ENCODE measurements around the gene RHBG.

RHBG gene

DNA sequence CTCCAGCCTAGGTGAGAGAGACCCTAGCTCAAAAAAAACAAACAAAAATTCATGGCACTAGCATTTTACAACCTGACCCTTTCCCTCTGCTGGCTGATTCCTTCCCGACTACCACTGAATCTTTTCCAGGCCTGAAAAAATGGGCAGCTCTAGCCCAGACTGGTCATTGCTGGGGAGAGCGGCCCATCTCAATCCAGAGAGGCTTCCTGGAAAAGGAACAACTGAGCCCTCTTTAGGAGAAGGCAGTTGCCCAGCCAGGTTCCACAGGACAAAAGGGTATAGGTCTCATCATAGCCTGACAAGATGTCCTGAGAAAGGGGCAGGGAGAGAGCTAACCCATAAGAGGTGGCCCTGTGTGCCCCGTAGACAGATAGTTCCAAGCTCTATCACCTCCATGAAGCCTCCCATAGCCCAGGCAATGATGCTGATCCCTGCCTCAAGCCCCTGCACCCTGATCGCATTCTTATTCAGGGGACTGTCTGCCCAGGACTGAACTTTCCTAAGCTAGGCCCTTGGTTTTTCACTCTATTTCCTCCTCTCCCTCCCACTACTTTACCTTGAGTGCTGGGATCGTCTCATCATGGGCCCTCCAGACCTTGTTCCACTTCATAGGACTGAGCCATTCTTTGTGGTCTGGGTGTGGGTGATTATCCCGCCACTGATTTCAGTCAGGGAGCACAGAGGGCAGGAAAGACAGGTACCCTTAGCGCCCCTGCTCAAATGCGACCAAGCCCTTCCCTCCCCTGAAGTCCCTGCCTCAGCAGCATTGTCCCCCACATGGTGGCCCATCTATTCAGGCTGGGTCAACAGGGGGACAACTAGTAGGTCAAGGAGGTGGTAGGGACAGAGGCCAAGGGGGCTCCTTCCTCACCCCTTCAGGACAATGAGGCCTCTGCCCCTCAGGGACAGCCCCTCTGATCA lies 18.2 kb downstream of the RHBG start:
- no peak for FAIRE-seq

DNA sequence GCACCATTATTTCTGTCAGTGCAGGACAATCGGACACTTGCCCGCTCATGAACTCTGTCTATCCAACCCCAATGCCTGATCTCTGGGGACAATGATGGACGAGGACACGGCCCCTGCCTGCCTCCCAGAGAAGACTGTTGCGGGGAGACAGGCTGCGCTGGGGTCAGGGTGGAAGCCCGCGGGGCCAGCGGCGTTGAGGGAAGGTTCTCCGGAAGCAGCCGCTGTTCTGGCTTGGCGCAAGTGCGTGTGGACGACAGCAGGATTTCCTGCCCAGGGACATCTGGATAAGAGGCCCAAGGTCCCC lies 18.8 kb downstream of the RHBG start:
- FAIRE-seq, result no peak

- FAIRE-seq, result no peak
Measured at GRCh38 chr1:156388174-156389137, 19.4 kb downstream of the RHBG start.

DNA sequence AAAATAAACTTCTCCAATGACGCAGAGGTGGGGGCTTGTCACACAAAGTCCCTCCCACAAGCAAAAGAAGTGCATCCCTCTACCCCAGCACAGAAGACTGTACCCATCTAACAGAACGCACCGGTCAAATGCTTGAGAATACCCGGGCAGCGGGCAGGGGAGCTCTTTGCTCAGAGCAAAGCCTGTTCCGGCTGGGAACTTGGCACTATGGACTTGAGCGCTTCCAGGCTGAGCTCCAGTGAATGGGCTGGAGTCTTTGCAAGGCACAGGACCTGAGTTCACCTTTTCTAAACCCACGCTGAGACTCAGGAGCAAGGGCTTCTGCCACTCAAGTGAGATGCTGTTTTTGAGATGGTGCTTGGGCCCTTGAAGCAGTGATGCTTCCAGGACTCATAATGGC lies 20.3 kb downstream of the RHBG start:
- FAIRE-seq, result no peak

GRCh38 chr1:156390469-156391365 lies 21.7 kb downstream of the RHBG start:
- no peak for FAIRE-seq

- no peak for FAIRE-seq
Measured at GRCh38 chr1:156391366-156391677, 22.3 kb downstream of the RHBG start.

GRCh38 chr1:156391701-156392100 lies 22.7 kb downstream of the RHBG start:
- no peak for FAIRE-seq

- FAIRE-seq, result no peak
Measured at GRCh38 chr1:156392452-156392853, 23.4 kb downstream of the RHBG start.

DNA sequence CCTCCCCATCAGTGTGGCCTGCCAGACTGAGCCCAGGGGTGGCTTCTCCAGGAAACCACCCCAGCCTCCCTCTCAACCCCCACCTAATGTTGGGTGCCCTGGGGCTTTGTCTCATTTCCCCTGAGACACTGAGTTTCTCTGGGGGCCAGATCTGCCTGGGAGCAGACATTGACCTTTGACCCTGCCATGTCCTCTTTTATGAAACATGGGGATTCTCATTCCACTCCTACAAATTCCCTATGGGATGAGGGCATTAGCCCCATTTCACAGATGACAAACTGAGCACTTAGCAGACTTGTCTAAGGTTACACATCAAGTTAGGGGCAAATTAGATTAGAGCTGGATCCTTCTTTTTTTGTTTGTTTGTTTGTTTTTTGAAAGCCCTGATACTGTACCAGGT lies 24.1 kb downstream of the RHBG start:
- FAIRE-seq, result no peak

GRCh38 chr1:156394082-156394481 lies 25.1 kb downstream of the RHBG start:
- FAIRE-seq, result no peak

DNA sequence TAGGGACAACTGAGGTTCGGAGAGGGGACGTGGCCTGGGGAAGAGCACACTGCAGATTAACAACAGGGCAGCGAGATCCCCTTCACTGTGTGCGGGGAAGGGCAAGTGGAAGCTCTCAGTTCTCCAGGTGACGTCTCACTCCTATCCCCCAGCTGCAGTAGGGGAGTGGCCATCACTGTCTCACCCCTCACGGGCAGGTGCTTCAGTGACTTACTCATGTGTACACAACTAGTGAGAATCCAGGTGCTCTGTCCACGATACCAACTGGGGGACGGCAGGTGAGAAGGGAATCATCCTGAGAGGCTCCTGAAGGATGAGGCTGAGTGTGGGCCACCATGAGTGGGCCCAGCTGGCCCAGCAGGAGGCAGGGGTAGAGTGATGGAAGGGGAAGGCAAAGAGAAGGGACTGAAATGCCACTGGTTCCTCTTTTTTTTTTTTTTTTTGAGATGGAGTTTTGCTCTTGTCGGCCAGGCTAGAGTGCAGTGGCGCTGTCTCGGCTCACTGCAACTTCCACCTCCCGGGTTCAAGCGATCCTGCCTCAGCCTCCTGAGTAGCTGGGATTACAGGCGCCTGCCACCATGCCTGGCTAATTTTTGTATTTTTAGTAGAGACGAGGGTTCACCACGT lies 25.9 kb downstream of the RHBG start:
- FAIRE-seq, result no peak

GRCh38 chr1:156399355-156400125 lies 30.5 kb downstream of the RHBG start:
- no peak for FAIRE-seq

GRCh38 chr1:156400191-156400935 lies 31.4 kb downstream of the RHBG start:
- no peak for FAIRE-seq

DNA sequence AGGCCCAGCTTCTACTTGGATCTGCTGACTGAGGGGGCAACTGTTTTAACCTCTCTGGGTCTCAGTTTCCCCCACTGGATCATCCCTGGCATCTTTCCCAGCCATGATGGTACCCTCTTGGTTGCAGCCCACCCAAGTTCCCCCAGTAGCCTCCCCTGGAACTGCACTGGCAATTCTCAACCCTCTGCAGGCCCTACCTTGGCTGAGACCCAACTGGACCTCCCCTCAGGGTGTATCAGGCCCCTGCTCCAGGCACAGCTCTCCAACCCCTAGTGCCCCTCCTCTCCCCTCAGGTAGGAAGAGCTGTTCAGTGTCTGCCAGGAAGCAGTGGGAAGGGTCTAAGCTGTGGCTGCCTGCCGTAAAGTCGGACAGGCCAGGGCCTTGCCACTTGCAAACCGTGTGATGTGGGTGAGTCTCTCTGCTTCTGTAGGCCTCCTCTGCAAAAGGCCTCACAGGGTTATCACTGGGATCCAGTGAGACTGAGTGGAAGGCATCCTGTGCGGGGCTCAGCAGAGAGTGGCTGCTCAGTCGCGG lies 32.1 kb downstream of the RHBG start:
- no peak for FAIRE-seq

GRCh38 chr1:156401681-156402081 lies 32.7 kb downstream of the RHBG start:
- FAIRE-seq, result no peak

DNA sequence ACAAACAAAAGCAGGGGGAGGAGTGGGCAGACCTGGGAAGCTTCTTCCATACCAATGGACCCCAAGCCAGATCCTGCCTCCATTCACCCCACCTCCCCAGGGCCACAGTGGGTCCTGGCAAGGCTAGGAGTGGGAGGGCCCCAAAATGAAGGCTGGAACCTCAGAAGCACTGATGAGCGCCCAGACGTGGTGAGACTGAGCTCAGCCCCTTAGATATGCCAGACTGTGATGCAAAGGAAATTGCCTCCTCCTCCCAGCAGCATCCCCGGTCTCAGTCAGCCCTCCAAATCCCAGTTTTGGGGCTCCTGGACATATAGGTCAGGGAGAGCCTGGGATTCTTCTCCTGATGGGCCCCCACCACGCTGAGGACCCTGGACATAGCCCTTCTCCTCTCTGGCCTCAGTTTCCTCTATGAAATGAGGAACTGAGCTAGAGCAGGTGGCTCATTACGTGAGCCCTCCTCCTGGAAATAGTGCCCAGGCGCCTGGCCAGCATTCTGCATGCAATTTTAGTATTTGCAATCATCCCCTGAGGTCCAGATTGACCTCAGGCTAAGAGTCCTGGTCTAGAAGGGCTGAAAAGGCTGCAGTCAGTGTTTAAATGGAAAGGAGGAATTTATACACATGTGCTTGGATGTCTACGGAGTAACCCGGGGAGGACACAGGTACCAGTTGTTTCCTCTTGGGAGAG lies 33.5 kb downstream of the RHBG start:
- no peak for FAIRE-seq

- FAIRE-seq, result no peak
Measured at GRCh38 chr1:156405670-156406069, 36.7 kb downstream of the RHBG start.

DNA sequence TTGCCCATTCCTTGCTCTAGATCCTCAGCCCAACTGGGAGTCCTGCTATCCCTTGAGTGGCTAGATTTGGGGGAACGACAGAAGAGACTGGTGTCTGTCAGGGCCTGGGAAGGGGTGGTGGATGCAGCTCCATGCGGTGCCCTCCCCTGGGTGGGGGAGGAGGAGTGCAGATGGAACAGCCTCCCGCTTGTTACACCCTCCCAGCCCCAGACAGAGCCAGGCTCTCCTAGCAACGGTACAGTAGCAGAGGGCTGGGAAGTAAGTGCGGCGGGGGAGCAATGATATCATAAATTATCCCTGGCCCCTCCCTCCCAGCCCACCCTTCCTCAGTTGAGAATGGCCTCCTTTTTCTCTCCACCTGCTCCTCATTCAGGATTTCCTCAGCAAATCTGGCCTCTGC lies 37.2 kb downstream of the RHBG start:
- FAIRE-seq, result no peak

DNA sequence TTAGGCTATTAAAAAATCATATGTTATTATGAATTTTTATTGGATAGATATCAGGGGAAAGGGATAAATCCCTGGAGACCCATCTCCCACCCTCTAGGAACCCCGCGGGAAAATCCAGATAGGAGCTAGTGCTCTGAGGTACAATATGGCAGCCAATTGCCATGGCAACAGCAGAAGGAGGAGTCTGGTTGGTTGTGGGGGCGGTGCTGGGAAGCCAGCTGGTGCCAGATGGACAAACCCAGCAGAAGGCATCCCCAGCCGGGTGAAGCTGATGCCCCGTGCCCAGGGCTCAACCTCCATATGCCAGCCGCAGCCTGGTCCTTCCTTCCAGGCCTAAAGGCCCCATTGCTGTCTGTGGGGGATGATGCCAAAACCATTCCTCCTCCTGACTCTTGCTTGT lies 38.3 kb downstream of the RHBG start:
- no peak for FAIRE-seq

- FAIRE-seq, result no peak
Measured at GRCh38 chr1:156407760-156408159, 38.7 kb downstream of the RHBG start.

Data from A204.1 (cell line).